Measurements from ENCODE around the gene BCO2.
A peak's percentile ranks its signal among the peaks of the same experiment; 100 is the strongest.

BCO2 gene

DNA sequence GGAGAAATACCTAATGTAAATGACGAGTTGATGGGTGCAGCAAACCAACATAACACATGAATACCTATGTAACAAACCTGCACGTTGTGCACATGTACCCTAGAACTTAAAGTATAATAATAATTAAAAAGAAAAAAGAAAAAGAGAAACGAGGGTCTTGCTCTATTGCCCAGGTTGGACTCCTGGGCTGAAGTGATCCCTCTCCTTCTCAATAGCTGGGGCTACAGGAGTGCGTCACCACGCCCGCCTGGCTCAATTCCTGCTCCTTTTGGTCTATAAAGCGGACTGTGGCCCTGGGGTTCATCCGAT is 50.4 kb downstream of the BCO2 start:
- DNase-seq (ENCODE audit: extremely low read depth, insufficient read length) = no peak
- TF ChIP-seq, protein P1, sequence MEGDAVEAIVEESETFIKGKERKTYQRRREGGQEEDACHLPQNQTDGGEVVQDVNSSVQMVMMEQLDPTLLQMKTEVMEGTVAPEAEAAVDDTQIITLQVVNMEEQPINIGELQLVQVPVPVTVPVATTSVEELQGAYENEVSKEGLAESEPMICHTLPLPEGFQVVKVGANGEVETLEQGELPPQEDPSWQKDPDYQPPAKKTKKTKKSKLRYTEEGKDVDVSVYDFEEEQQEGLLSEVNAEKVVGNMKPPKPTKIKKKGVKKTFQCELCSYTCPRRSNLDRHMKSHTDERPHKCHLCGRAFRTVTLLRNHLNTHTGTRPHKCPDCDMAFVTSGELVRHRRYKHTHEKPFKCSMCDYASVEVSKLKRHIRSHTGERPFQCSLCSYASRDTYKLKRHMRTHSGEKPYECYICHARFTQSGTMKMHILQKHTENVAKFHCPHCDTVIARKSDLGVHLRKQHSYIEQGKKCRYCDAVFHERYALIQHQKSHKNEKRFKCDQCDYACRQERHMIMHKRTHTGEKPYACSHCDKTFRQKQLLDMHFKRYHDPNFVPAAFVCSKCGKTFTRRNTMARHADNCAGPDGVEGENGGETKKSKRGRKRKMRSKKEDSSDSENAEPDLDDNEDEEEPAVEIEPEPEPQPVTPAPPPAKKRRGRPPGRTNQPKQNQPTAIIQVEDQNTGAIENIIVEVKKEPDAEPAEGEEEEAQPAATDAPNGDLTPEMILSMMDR (IDR thresholded peaks at IDR 0.05; ENCODE audit: insufficient read depth, low read length, poor library complexity, severe bottlenecking) = no peak

DNA sequence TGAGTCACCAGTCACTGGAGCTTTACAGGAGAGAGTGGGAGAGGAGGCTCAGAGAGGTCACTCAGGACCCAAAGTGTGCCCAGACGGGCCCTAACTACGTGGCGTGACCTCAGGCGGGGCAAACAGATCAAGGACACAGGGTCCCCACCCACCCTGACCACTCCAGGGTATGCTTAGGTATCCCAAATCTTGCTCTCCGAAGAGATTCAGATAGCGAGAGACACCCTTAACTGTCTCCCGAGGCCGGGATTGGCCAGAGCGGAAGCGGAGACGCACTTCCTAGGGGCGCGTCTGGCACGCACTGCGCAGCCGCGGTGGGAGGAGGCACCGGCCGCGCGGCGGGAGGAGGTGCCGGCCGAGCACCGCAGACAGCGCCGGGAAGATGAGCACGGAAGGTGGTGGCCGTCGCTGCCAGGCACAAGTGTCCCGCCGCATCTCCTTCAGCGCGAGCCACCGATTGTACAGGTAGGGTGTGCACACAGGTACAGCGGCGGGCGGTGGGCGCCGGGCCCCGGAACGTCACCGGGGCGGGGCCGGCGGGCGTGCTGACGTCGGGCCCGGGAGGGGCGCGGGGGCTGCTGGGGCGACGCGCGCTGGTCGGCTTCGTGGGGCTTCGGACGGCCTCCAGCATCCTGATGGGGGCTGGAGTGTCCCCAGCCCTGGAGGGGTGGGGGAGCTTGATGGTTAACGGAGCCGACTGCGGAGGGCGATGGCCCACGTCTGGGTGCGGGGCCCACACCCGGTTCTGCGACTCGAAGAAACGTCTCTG is 50.9 kb downstream of the BCO2 start, which contains the start of gene PTS:
PTS (plus strand) TSS at position 367 of the 769 bp plus-strand sequence; CDS start at position 383, 16 bp downstream.
- no peaks in the 10 kb centered on the region for H3K27me3 ChIP-seq (replicated peaks; ENCODE audit: control insufficient read depth, insufficient read depth, low read length)
- TF ChIP-seq, protein P1 (IDR thresholded peaks at IDR 0.05; ENCODE audit: insufficient read depth, low read length, poor library complexity, severe bottlenecking) = no peak
- peak; percentile 90 for DNase-seq (ENCODE audit: extremely low read depth, insufficient read length)
- peaks cover 5% of the 10 kb centered on the region for H3K36me3 ChIP-seq (ENCODE audit: control insufficient read depth, insufficient read depth, low read length)
- H3K4me3 ChIP-seq (replicated peaks; ENCODE audit: low read depth, low read length) = peak within 1 kb of the TSS; percentile 75

More for the DNA sequence above, 50.4 kb downstream of the BCO2 start:
- H3K36me3 ChIP-seq (ENCODE audit: control insufficient read depth, insufficient read depth, low read length) = peaks cover 5% of the 10 kb centered on the region
- no peaks in the 10 kb centered on the region for H3K27me3 ChIP-seq (replicated peaks; ENCODE audit: control insufficient read depth, insufficient read depth, low read length)
- H3K4me3 ChIP-seq (replicated peaks; ENCODE audit: low read depth, low read length) = peak overlapping the region; percentile 75

DNA sequence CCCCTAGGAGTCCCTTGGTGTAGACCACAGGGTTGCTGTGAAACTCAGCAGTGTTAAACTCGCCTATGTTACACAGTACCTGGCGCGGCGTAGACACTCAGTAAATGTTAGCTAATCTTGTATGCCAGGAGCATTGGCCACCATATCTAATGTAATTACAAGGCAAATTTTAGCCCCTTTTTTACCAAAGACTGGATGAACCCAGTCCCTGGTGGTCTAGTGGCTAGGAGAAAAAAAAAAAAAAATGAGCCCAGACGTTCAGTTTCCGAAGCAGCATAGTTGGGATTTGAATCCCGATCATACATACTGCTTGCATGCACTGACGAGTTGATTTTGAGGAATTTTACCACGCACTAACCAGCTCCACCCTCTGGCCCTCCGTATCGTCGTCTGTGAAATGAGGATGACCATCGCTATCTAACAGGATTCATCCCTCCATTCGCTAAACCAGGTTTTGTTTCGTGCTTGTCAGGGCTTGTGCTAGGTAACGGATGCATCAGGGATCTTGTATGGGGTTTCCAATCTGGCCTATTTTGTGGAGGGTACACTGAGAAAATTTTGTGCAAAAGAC is 51.6 kb downstream of the BCO2 start:
- H3K36me3 ChIP-seq (ENCODE audit: control insufficient read depth, insufficient read depth, low read length) = peaks cover 5% of the 10 kb centered on the region
- TF ChIP-seq, protein P1 (IDR thresholded peaks at IDR 0.05; ENCODE audit: insufficient read depth, low read length, poor library complexity, severe bottlenecking) = no peak
- H3K27me3 ChIP-seq (replicated peaks; ENCODE audit: control insufficient read depth, insufficient read depth, low read length) = no peaks in the 10 kb centered on the region
- DNase-seq (ENCODE audit: extremely low read depth, insufficient read length) = no peak
- H3K4me3 ChIP-seq (replicated peaks; ENCODE audit: low read depth, low read length) = peak overlapping the region; percentile 75

DNA sequence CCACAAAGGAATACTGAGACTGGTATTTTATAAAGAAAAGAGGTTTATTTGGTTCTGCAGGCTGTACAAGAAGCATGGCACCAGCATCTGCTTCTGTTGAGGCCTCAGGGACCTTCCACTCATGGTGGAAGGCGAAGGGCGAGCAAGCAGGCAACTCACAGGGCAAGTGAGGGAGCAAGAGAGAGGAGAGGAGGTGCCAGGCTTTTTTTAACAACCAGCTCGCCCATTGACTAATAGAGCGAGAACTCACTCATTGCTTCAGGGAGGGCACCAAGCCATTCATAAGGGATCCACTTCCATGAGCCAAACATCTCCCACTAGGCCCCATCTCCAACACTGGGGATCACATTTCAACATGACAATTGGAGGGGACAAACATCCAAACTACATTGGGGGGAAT is 52.2 kb downstream of the BCO2 start:
- Histone ChIP-seq H3K27me3 (replicated peaks; ENCODE audit: control insufficient read depth, insufficient read depth, low read length) (no peaks in the 10 kb centered on the region), H3K4me3 (replicated peaks; ENCODE audit: low read depth, low read length) (peak overlapping the region; percentile 75), H3K36me3 (ENCODE audit: control insufficient read depth, insufficient read depth, low read length) (peaks cover 5% of the 10 kb centered on the region)
- DNase-seq (ENCODE audit: extremely low read depth, insufficient read length) = no peak
- TF ChIP-seq, protein P1 (IDR thresholded peaks at IDR 0.05; ENCODE audit: insufficient read depth, low read length, poor library complexity, severe bottlenecking) = no peak

DNA sequence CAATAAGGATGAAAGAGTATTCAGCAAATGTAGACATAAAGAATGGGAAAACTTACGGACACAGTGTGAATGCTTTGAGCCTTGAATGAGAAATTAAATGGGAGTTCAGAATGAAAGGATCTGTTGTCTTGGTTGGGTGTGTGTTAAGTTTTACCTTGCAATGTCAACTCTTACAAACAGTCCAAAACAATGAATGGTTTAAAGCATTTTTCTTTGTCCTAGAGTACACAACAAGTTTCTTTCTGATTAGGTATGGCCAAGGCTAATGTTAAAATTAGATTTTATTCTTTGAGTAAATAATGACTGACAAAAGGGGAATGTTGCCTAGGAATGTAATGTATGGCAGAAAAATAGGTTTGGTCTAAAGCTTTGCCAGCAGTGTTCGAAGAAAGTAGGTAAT is 53.4 kb downstream of the BCO2 start:
- TF ChIP-seq, protein P1 (IDR thresholded peaks at IDR 0.05; ENCODE audit: insufficient read depth, low read length, poor library complexity, severe bottlenecking) = no peak
- no peaks in the 10 kb centered on the region for H3K27me3 ChIP-seq (replicated peaks; ENCODE audit: control insufficient read depth, insufficient read depth, low read length)
- no peak for DNase-seq (ENCODE audit: extremely low read depth, insufficient read length)

More for the DNA sequence above, 53.4 kb downstream of the BCO2 start:
- no peak overlapping the region for H3K4me3 ChIP-seq (replicated peaks; ENCODE audit: low read depth, low read length)
- H3K36me3 ChIP-seq (ENCODE audit: control insufficient read depth, insufficient read depth, low read length) = peaks cover 5% of the 10 kb centered on the region
